CD4-positive, alpha-beta memory T cell (primary cell): Measurements from ENCODE around the gene STKLD1. TPM values are rescaled to one million over a fixed set of nuclear protein-coding genes. Genes with fewer than 3 reads are reported as not detected.
A peak's percentile ranks its signal among the peaks of the same experiment; 100 is the strongest.
"Not testable (repeated sequence)": the region's sequence is repeated elsewhere in the genome, so short reads cannot be mapped to it uniquely, and the experiment has no call there.

ENCODE experiments used
- CTCF ChIA-PET: fragments of 350-600 bp; sonication (Branson Sonifier 250); formaldehyde crosslinking; loops from one replicate; lab custom pipeline; 2021; ENCODE audit warnings: inconsistent platforms; ENCODE audit not compliant: partially characterized antibody; lab: Charles Lee
- POLR2A ChIA-PET: fragments of 350-600 bp; sonication (Branson Sonifier 250); formaldehyde crosslinking; loops from one replicate; lab custom pipeline; 2021; ENCODE audit not compliant: partially characterized antibody; lab: Charles Lee
- DNase-seq, 5 donors: peaks; one replicate each; pipeline versions ENCODE4 v3.0.0 to v3.0.0-alpha.2; 2020 to 2022; ENCODE audit warnings: mixed read lengths in 1 of 5
- H3K27ac ChIP-seq: one replicate; pipeline ENCODE4 v1.7.0; 2013; ENCODE audit warnings: low read depth, low read length
- H3K27me3 ChIP-seq: 2 replicates; pipeline ENCODE4 v1.7.0; 2013; ENCODE audit warnings: mild to moderate bottlenecking, low read length, moderate library complexity; ENCODE audit not compliant: insufficient read depth
- H3K36me3 ChIP-seq: 2 replicates; pipeline ENCODE4 v1.7.0; 2013; ENCODE audit warnings: mild to moderate bottlenecking, low read length, moderate library complexity; ENCODE audit not compliant: insufficient read depth
- H3K4me1 ChIP-seq: 2 replicates; pipeline ENCODE4 v1.7.0; 2013; ENCODE audit warnings: mild to moderate bottlenecking, low read length, moderate library complexity; ENCODE audit not compliant: insufficient read depth
- H3K4me3 ChIP-seq, 2 donors: one replicate each; pipeline ENCODE4 v1.7.0; 2013; ENCODE audit warnings: low read length in 2 of 2, mild to moderate bottlenecking in 1 of 2
- H3K9me3 ChIP-seq, 2 donors: one replicate each; pipeline ENCODE4 v1.7.0; 2013; ENCODE audit warnings: low read length in 2 of 2, control low read depth in 1 of 2; ENCODE audit not compliant: control insufficient read depth in 1 of 2
- H3K27ac Mint-ChIP-seq, 7 donors: one replicate each; pipeline ENCODE4 v1.8.0; 2020 to 2021; ENCODE audit warnings: mixed read lengths in 7 of 7, mild to moderate bottlenecking in 6 of 7, inconsistent platforms in 3 of 7, moderate library complexity in 3 of 7
- H3K27me3 Mint-ChIP-seq, 2 donors: one replicate each; pipeline ENCODE4 v1.8.0; 2020 to 2021; ENCODE audit warnings: mixed read lengths in 2 of 2
- H3K36me3 Mint-ChIP-seq, 2 donors: one replicate each; pipeline ENCODE4 v1.8.0; 2020 to 2021; ENCODE audit warnings: mixed read lengths in 2 of 2, inconsistent platforms in 1 of 2, mild to moderate bottlenecking in 1 of 2
- H3K4me1 Mint-ChIP-seq, 4 donors: one replicate each; pipeline ENCODE4 v1.8.0; 2020 to 2021; ENCODE audit warnings: mixed read lengths in 4 of 4, mild to moderate bottlenecking in 1 of 4
- H3K4me3 Mint-ChIP-seq, 8 donors: one replicate each; pipeline ENCODE4 v1.8.0; 2020 to 2021; ENCODE audit warnings: mixed read lengths in 8 of 8, mild to moderate bottlenecking in 7 of 8, moderate library complexity in 6 of 8, inconsistent platforms in 3 of 8
- H3K9me3 Mint-ChIP-seq, 8 donors: one replicate each; pipeline ENCODE4 v1.8.0; 2020 to 2021; ENCODE audit warnings: mixed read lengths in 8 of 8, mild to moderate bottlenecking in 5 of 8, inconsistent platforms in 3 of 8, moderate library complexity in 1 of 8
- intact Hi-C: fragments of 100-400 bp; cut with micrococcal nuclease; formaldehyde crosslinking; loops from one replicate; pipeline ENCODE4 v1.15.1; 2023
- polyA plus RNA-seq, 2 donors: library from polyadenylated mRNA; unstranded; fragments of 300-500 nt; fragmentation: Illumina TruSeq; gene quantifications; one replicate each; pipeline ENCODE4 v1.2.3, GENCODE V29; 2021
- total RNA-seq, 2 experiments: library from RNA; stranded (reverse); gene quantifications; one replicate each; pipeline ENCODE4 v1.2.3, GENCODE V29; 2021

STKLD1 gene
- total and polyA plus RNA-seq, 4 experiments from 2014 or later: 1.4 to 2.1 (median 1.5) TPM; not detected in 1

DNA sequence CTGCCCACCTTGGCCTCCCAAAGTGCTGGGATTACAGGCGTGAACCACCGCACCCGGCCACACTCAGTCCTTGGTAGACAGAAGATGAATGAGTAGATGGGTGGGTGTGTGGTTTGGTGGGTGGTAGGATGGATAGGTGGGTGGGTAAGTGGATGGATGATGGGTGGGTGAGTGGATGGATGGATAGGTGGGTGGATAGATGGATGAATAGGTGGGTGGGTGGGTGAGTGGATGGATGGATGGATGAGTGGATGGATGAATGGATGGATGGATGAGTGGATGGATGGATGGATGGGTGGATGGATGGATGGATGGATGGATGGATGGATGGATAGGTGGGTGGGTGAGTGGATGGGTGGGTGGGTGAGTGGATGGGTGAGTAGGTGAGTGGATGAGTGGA, 16.1 kb downstream of the STKLD1 start:
- H3K27ac ChIP-seq, H3K36me3 ChIP-seq, H3K4me1 Mint-ChIP-seq, H3K27me3 ChIP-seq, H3K9me3 Mint-ChIP-seq, H3K4me3 ChIP-seq, H3K36me3 Mint-ChIP-seq, POLR2A ChIA-PET, intact Hi-C loops, H3K9me3 ChIP-seq, H3K4me3 Mint-ChIP-seq, H3K27me3 Mint-ChIP-seq, H3K4me1 ChIP-seq, H3K27ac Mint-ChIP-seq, CTCF ChIA-PET: not testable (repeated sequence)
- DNase-seq: peak in 1 of 5 donors; percentile 11

DNA sequence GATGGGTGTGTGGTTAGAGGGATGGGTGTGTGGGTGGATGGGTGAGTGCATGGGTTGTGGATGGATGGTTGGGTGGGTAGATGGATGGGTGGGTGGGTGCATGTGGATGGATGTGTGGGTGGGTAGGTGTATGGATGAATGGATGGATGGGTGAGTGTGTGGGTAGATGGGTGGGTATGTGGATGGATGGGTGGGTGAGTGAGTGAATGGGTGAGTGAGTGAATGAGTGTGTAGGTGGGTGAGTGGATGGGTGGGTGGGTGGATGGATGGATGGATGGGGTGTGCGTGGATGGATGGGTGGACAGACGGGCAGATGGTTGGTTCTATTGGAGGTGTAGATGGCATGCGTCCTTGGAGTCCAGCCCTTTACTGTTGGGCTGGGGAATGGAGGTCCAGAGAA, 17.2 kb downstream of the STKLD1 start:
- Histone ChIP-seq H3K27me3 (no peaks in the 10 kb centered on the region), H3K27ac (no peak overlapping the region), H3K36me3 (no peaks in the 10 kb centered on the region), H3K9me3 (no peaks in the 10 kb centered on the region), H3K4me1 (no peaks in the 10 kb centered on the region), H3K4me3 (no peak overlapping the region)
- Mint-ChIP-seq H3K27ac (no peak overlapping the region), H3K36me3 (no peaks in the 10 kb centered on the region), H3K4me3 (no peak overlapping the region), H3K27me3 (peaks cover 4 to 12% of the 10 kb centered on the region in 2 donors), H3K9me3 (no peaks in the 10 kb centered on the region), H3K4me1 (peaks cover 0 to 3% (median 0%) of the 10 kb centered on the region in 4 donors)
- POLR2A ChIA-PET: no interaction called here
- intact Hi-C loops: no loop called here
- CTCF ChIA-PET: no interaction called here
- no peak for DNase-seq

DNA sequence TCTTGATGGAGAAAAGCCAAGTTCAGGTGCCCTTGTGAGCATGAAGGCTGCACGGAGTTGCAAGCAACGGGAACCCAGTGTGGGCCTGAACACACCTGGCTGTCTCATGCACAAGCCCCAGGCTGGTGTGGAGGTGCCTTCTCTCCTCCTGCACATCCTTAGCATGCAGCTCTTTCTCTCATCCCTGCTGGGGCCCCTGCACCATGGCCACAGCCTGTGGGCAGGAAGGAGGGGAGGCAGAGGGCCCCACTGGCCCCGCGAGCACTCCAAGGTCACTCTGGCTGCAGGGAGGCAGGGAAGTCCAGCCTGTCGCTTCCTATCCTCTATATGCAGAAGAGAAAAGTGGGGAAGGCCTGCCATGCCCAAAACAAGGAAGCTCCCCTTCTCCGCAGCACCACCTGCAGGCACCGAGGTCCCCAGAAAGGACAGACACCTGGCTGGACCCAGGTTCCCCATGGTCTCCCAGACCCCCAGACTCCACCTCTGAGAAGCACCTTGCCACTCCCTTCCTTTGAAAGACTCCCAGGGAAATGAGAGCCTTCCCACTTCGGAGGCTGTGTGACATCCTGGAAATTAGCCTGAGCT, 18.6 kb downstream of the STKLD1 start:
- Histone ChIP-seq H3K27me3 (no peaks in the 10 kb centered on the region), H3K4me3 (no peak overlapping the region), H3K27ac (no peak overlapping the region), H3K36me3 (no peaks in the 10 kb centered on the region), H3K4me1 (no peaks in the 10 kb centered on the region), H3K9me3 (no peaks in the 10 kb centered on the region)
- peaks cover 4 to 10% of the 10 kb centered on the region in 2 donors for H3K27me3 Mint-ChIP-seq
- H3K27ac Mint-ChIP-seq: no peak overlapping the region
- CTCF ChIA-PET: no interaction called here
- intact Hi-C loops: no loop called here
- H3K4me3 Mint-ChIP-seq: no peak overlapping the region
- no peaks in the 10 kb centered on the region for H3K9me3 Mint-ChIP-seq
- DNase-seq: peak in 1 of 5 donors; percentile 5
- POLR2A ChIA-PET: no interaction called here
- no peaks in the 10 kb centered on the region for H3K36me3 Mint-ChIP-seq
- H3K4me1 Mint-ChIP-seq: peaks cover 0 to 3% (median 0%) of the 10 kb centered on the region in 4 donors

DNA sequence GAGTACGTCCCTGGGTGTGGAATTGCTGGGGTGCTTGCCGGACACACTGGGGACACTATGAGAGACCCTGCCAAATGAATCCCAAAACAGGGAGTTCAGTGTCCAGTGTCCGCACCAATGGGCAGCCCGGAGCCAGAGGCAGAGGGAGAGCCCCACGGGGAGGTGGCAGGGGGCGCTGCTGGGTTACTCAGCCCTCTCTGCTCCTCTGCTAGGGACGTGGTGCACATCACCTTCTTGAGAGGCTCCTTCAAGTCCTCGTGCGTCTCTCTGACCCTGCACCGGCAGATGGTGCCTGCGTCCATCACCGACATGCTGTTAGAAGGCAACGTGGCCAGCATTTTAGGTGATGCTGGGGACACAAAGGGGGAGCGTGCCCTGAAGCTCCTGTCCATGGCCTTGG, 20.8 kb downstream of the STKLD1 start:
- H3K9me3 ChIP-seq: no peaks in the 10 kb centered on the region
- Mint-ChIP-seq H3K4me3 (no peak overlapping the region), H3K9me3 (no peaks in the 10 kb centered on the region), H3K4me1 (peaks cover 0 to 3% (median 0%) of the 10 kb centered on the region in 4 donors), H3K27me3 (peaks cover 0 to 4% of the 10 kb centered on the region in 2 donors), H3K27ac (no peak overlapping the region), H3K36me3 (peaks cover 0 to under 1% of the 10 kb centered on the region in 2 donors)
- no peaks in the 10 kb centered on the region for H3K36me3 ChIP-seq
- POLR2A ChIA-PET: no interaction called here
- DNase-seq: peak in 1 of 5 donors; percentile 13
- intact Hi-C loops: no loop called here
- H3K27me3 ChIP-seq: no peaks in the 10 kb centered on the region
- no peaks in the 10 kb centered on the region for H3K4me1 ChIP-seq
- CTCF ChIA-PET: interaction anchor here (1.1 kb wide), 1 partner anchor 211 kb away, joined by 3 read pairs; no protein-coding TSS in a partner anchor
- no peak overlapping the region for H3K27ac ChIP-seq
- H3K4me3 ChIP-seq: no peak overlapping the region

DNA sequence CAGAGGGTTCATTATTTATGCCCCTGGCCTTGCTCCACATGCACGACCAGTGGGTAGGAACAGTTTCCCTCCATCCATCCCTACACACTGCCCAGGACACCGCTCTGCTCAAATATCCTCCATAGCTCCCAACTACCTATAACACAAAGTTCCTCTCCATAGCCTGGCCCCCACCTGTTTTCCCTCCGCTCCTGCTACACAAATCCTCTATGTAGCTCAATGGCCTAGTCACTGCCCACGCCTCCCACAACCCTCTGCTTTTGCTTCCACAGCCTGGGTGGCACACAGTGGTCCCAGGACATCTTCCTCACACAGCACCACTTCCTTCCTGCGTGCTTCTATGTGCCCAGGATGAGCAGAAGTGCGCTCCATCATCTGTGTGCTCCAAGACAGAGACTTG, 21.2 kb downstream of the STKLD1 start:
- H3K36me3 ChIP-seq: no peaks in the 10 kb centered on the region
- no peak overlapping the region for H3K4me3 Mint-ChIP-seq
- peaks cover 0 to 3% (median 0%) of the 10 kb centered on the region in 4 donors for H3K4me1 Mint-ChIP-seq
- H3K27ac Mint-ChIP-seq: peak overlapping the region in 1 of 7 donors; percentile 2
- H3K27me3 Mint-ChIP-seq: peaks cover 0 to 4% of the 10 kb centered on the region in 2 donors
- no peaks in the 10 kb centered on the region for H3K9me3 ChIP-seq
- intact Hi-C loops: no loop called here
- H3K36me3 Mint-ChIP-seq: peaks cover 0 to 1% of the 10 kb centered on the region in 2 donors
- POLR2A ChIA-PET: no interaction called here
- no peaks in the 10 kb centered on the region for H3K9me3 Mint-ChIP-seq
- CTCF ChIA-PET: interaction anchor here (1.1 to 1.5 kb wide), 2 partner anchors 211 kb away, joined by 3 to 5 read pairs; no protein-coding TSS in a partner anchor
- no peak overlapping the region for H3K4me3 ChIP-seq
- peak in 1 of 5 donors; percentile 23 for DNase-seq
- no peak overlapping the region for H3K27ac ChIP-seq
- H3K4me1 ChIP-seq: no peaks in the 10 kb centered on the region
- no peaks in the 10 kb centered on the region for H3K27me3 ChIP-seq

DNA sequence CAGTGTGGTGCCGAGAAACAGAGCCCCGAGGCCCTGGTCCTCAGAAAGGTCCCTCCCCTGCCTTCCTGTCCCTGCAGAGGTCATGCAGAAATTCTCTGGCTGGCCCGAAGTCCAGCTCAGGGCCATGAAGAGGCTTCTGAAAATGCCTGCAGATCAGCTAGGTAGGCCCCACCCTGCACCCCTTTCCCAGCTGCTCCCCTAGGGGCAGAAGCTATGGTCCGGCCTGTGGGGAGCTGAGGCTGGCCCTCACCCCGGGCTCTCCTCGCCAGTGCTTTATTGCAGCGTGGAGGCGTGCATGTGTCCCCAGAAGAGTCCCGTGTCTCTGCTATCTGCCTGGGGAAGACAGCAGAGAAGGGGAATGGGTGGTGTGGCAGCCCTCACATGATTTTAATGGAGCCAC, 21.7 kb downstream of the STKLD1 start:
- Histone ChIP-seq H3K27me3 (no peaks in the 10 kb centered on the region), H3K36me3 (no peaks in the 10 kb centered on the region), H3K4me3 (no peak overlapping the region), H3K27ac (no peak overlapping the region), H3K4me1 (no peaks in the 10 kb centered on the region), H3K9me3 (no peaks in the 10 kb centered on the region)
- CTCF ChIA-PET: interaction anchor here (1.5 kb wide), 1 partner anchor 212 kb away, joined by 5 read pairs; no protein-coding TSS in a partner anchor
- peak in 1 of 5 donors; percentile 24 for DNase-seq
- H3K27me3 Mint-ChIP-seq: peaks cover 0 to 4% of the 10 kb centered on the region in 2 donors
- H3K27ac Mint-ChIP-seq: no peak overlapping the region
- peaks cover 0 to 3% (median 0%) of the 10 kb centered on the region in 4 donors for H3K4me1 Mint-ChIP-seq
- no peak overlapping the region for H3K4me3 Mint-ChIP-seq
- peaks cover 0 to 1% of the 10 kb centered on the region in 2 donors for H3K36me3 Mint-ChIP-seq
- no peaks in the 10 kb centered on the region for H3K9me3 Mint-ChIP-seq
- POLR2A ChIA-PET: no interaction called here
- intact Hi-C loops: no loop called here

DNA sequence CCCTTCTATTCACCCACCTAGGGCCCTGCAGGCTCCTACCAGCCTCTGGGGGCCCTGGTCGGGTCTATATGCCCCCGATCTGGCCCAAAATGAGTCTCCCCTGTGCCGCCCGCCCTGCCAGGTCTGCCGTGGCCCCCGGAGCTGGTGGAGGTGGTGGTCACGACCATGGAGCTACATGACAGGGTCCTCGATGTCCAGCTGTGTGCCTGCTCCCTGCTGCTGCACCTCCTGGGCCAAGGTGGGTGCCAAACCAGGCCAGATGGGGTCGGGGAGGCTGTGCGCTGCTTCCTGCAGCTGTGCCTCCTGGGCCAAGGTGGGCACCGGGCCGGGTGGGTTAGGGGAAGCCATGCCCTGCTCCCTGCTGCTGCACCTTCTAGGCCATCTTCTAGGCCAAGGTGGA, 24.1 kb downstream of the STKLD1 start:
- CTCF ChIA-PET: interaction anchor here (1.0 to 1.6 kb wide), 2 partner anchors 214 to 219 kb away, joined by 3 to 6 read pairs; no protein-coding TSS in a partner anchor
- H3K9me3 ChIP-seq: no peaks in the 10 kb centered on the region

More for the DNA sequence above, 24.1 kb downstream of the STKLD1 start:
- H3K27ac Mint-ChIP-seq: no peak overlapping the region
- Histone ChIP-seq H3K27me3 (no peaks in the 10 kb centered on the region), H3K4me3 (no peak overlapping the region), H3K36me3 (peaks cover 5% of the 10 kb centered on the region), H3K27ac (no peak overlapping the region), H3K4me1 (no peaks in the 10 kb centered on the region)
- no peak overlapping the region for H3K4me3 Mint-ChIP-seq
- peak in 1 of 5 donors; percentile 34 for DNase-seq
- intact Hi-C loops: no loop called here
- H3K4me1 Mint-ChIP-seq: peaks cover 0 to 5% (median 3%) of the 10 kb centered on the region in 4 donors
- H3K36me3 Mint-ChIP-seq: peaks cover 2 to 8% of the 10 kb centered on the region in 2 donors
- H3K9me3 Mint-ChIP-seq: no peaks in the 10 kb centered on the region
- H3K27me3 Mint-ChIP-seq: peaks cover 0 to 3% of the 10 kb centered on the region in 2 donors
- POLR2A ChIA-PET: interaction anchor here (1.4 kb wide), 1 partner anchor 29 kb away, joined by 5 read pairs; no protein-coding TSS in a partner anchor
